ENCODE data around the gene HLA-DRA. TPM values are rescaled to one million over a fixed set of nuclear protein-coding genes. Genes with fewer than 3 reads are reported as not detected.

HLA-DRA gene
- total RNA-seq, 1 donor from 2014 or later, result 0.28 TPM

DNA sequence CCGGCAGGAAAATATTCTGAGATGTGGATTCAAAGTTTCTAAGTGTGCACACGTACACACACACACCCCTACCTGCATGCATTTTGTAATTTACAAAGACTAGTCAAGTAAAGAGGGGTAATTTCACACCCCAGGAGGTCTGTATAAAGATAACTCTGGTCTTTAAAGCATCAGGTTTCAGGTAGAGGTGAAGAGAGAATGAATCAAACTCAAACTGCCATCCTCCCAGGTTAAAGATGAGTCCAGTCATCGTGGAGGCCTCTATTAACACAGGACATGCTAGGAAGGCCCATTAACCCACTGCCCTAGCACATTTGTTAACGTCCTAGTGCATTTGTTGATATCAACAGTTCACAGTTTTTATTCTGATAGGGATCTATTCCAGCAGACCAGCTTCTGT is 3.5 kb upstream of the HLA-DRA start:
- Mint-ChIP-seq H3K27ac (ENCODE audit: unreplicated experiment) (no peak overlapping the region), H3K4me3 (ENCODE audit: unreplicated experiment) (no peak overlapping the region), H3K27me3 (ENCODE audit: unreplicated experiment) (no peaks in the 10 kb centered on the region), H3K36me3 (ENCODE audit: low read depth, unreplicated experiment) (no peaks in the 10 kb centered on the region), H3K9me3 (ENCODE audit: unreplicated experiment) (no peaks in the 10 kb centered on the region), H3K4me1 (ENCODE audit: unreplicated experiment) (no peaks in the 10 kb centered on the region)
- TF ChIP-seq CTCF (IDR thresholded peaks at IDR 0.05; ENCODE audit: unreplicated experiment), result no peak
- DNase-seq (ENCODE audit: low spot score), result no peak

DNA sequence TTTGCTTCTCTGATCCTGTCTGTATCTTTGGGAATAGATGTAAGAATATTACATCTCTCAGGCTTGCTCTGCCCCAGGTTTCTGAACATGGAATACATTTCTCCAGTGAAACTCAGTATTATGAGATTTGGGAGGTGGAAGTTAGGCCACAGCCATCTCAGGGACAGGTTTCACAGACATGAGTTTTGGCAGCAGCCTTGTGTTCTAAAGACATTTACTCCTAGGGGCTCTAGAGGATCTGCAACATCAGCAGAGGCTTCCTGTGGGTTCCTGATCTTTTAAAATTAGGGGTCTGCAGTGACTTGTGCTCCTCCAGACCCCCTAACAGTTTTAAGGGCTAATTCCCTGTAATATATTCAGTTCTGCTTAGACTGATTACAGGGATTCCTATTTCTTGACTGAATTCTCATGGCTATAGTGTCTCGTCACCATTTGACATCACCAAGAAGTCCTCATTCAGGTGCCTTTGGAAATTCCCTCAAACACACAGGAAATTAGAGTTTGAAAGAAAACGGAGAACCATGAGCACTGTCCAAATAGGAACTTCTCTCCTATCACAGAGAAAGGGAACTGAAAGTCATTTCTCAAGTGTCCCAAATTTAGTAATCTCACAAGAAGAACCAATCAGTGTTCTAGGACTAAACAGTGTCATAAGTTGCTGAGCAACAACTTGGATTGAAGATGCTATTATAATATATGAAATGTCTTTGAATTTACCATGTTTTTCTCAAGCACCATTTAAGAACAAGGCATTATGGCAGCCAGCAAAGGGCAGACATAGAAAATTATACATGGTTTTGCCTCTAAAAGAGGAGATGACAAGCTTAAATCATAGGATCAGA is 2.5 kb upstream of the HLA-DRA start:
- Mint-ChIP-seq H3K4me3 (ENCODE audit: unreplicated experiment) (no peak overlapping the region), H3K36me3 (ENCODE audit: low read depth, unreplicated experiment) (no peaks in the 10 kb centered on the region), H3K9me3 (ENCODE audit: unreplicated experiment) (no peaks in the 10 kb centered on the region), H3K4me1 (ENCODE audit: unreplicated experiment) (no peaks in the 10 kb centered on the region), H3K27ac (ENCODE audit: unreplicated experiment) (no peak overlapping the region), H3K27me3 (ENCODE audit: unreplicated experiment) (no peaks in the 10 kb centered on the region)
- DNase-seq (ENCODE audit: low spot score), result no peak
- no peak for TF ChIP-seq CTCF (IDR thresholded peaks at IDR 0.05; ENCODE audit: unreplicated experiment)

DNA sequence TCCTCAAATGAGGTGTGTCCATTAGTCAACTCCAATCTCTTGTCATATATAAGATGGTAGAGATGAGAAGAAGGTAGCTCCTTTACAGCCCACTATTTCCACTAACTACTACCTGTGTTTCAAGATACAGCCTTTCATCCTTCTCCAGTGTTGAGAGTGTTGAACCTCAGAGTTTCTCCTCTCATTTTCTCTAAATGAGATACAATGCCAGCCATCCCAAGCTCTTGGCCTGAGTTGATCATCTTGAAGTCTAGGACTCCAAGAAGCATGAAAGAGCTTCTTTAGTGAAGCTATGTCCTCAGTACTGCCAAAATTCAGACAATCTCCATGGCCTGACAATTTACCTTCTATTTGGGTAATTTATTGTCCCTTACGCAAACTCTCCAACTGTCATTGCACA is 548 bp upstream of the HLA-DRA start:
- no peak for DNase-seq (ENCODE audit: low spot score)
- Mint-ChIP-seq H3K27me3 (ENCODE audit: unreplicated experiment) (peaks cover 1% of the 10 kb centered on the region), H3K9me3 (ENCODE audit: unreplicated experiment) (no peaks in the 10 kb centered on the region), H3K4me3 (ENCODE audit: unreplicated experiment) (no peak overlapping the region), H3K4me1 (ENCODE audit: unreplicated experiment) (no peaks in the 10 kb centered on the region), H3K27ac (ENCODE audit: unreplicated experiment) (no peak overlapping the region), H3K36me3 (ENCODE audit: low read depth, unreplicated experiment) (no peaks in the 10 kb centered on the region)
- no peak for TF ChIP-seq CTCF (IDR thresholded peaks at IDR 0.05; ENCODE audit: unreplicated experiment)

GRCh38 chr6:32442243-32442667 is 2.6 kb downstream of the HLA-DRA start:
- no peak for TF ChIP-seq CTCF (IDR thresholded peaks at IDR 0.05; ENCODE audit: unreplicated experiment)
- Mint-ChIP-seq H3K4me1 (ENCODE audit: unreplicated experiment) (no peaks in the 10 kb centered on the region), H3K36me3 (ENCODE audit: low read depth, unreplicated experiment) (no peaks in the 10 kb centered on the region), H3K9me3 (ENCODE audit: unreplicated experiment) (no peaks in the 10 kb centered on the region), H3K27me3 (ENCODE audit: unreplicated experiment) (peaks cover 1% of the 10 kb centered on the region), H3K27ac (ENCODE audit: unreplicated experiment) (no peak overlapping the region), H3K4me3 (ENCODE audit: unreplicated experiment) (no peak overlapping the region)
- no peak for DNase-seq (ENCODE audit: low spot score)

GRCh38 chr6:32442977-32443552 is 3.4 kb downstream of the HLA-DRA start:
- Mint-ChIP-seq H3K27me3 (ENCODE audit: unreplicated experiment) (peaks cover 1% of the 10 kb centered on the region), H3K36me3 (ENCODE audit: low read depth, unreplicated experiment) (no peaks in the 10 kb centered on the region), H3K27ac (ENCODE audit: unreplicated experiment) (no peak overlapping the region), H3K4me3 (ENCODE audit: unreplicated experiment) (no peak overlapping the region), H3K4me1 (ENCODE audit: unreplicated experiment) (no peaks in the 10 kb centered on the region), H3K9me3 (ENCODE audit: unreplicated experiment) (no peaks in the 10 kb centered on the region)
- no peak for TF ChIP-seq CTCF (IDR thresholded peaks at IDR 0.05; ENCODE audit: unreplicated experiment)
- DNase-seq (ENCODE audit: low spot score), result no peak

Measured in endothelial cell (in vitro differentiated cells).